ENCODE data around the gene NAT14.
"Not testable (repeated sequence)": the region's sequence is repeated elsewhere in the genome, so short reads cannot be mapped to it uniquely, and the experiment has no call there.

- TF ChIP-seq CTCF (conservative IDR thresholded peaks at IDR 0.05; ENCODE audit: low read depth, low read length); EZH2 (IDR thresholded peaks at IDR 0.05; ENCODE audit: low read length, unreplicated experiment); EZH2phosphoT487 (IDR thresholded peaks at IDR 0.05; ENCODE audit: borderline replicate concordance, low read length): not testable (repeated sequence)
Observed at GRCh38 chr19:55534280-55534679, 49.3 kb downstream of the NAT14 start.

All from PC-3 (cell line).